ENCODE measurements around the gene ESPN. TPM values are rescaled to one million over a fixed set of nuclear protein-coding genes. Genes with fewer than 3 reads are reported as not detected.

Gene ESPN
- total and polyA plus RNA-seq, 10 of the 15 experiments (the other 5 are each of a cell fraction or from before 2014, with no cell fraction given): 0.18 to 0.71 (median 0.59) TPM; not detected in 7

GRCh38 chr1:6421266-6421665 lies 3.3 kb upstream of the ESPN start:
- RAD21 ChIA-PET (ENCODE audit: unreplicated experiment): interaction anchor here (3.9 kb wide), 1 partner anchor 17 kb away, joined by 44 read pairs; no protein-coding TSS in a partner anchor
- POLR2A ChIA-PET: interaction anchor here (0.6 to 1.1 kb wide), 3 partner anchors 14 to 59 kb away, joined by 3 to 4 read pairs (median 3); no protein-coding TSS in a partner anchor
- no peak overlapping the region for H3K9ac ChIP-seq (ENCODE audit: control insufficient read depth, insufficient read depth, low read length)
- FAIRE-seq (no peak), DNase-seq (ENCODE audit: low read depth, low spot score) (no peak), ATAC-seq (no peak)
- no peak overlapping the region for H3K4me2 ChIP-seq (ENCODE audit: control insufficient read depth, insufficient read depth)
- no peaks in the 10 kb centered on the region for H3K36me3 ChIP-seq (ENCODE audit: control insufficient read depth in 2 of 2, insufficient read depth in 2 of 2, low read length in 1 of 2)
- peaks cover 4% of the 10 kb centered on the region; the same call in 1 of the 2 replicates for H3K4me1 ChIP-seq (ENCODE audit: control insufficient read depth, insufficient read depth, low read length)
- 37% methylated on average over 4 of the region's 4 CpGs for WGBS (ENCODE audit: insufficient coverage, insufficient replicate concordance, low lambda C conversion rate, missing lambda C conversion rate)
- BruUV-seq (replicated peaks): no TSS peak
- in situ Hi-C loops (cut with MboI): no loop called here
- no peak overlapping the region for H2AFZ ChIP-seq (ENCODE audit: control insufficient read depth, low read depth, low read length)
- SMC1A ChIA-PET (ENCODE audit: uncharacterized antibody, unreplicated experiment): no interaction called here
- H3K27ac ChIP-seq (ENCODE audit: control insufficient read depth, insufficient read depth): no peak overlapping the region
- no peaks in the 10 kb centered on the region; the same call in 1 of the 2 replicates for H4K20me1 ChIP-seq (ENCODE audit: control insufficient read depth, insufficient read depth)
- no peaks in the 10 kb centered on the region for H3K79me2 ChIP-seq (ENCODE audit: control insufficient read depth, insufficient read depth, low read length)
- no peak overlapping the region for H3K4me3 ChIP-seq
- no peaks in the 10 kb centered on the region for H3K9me3 ChIP-seq (replicated peaks; ENCODE audit: control insufficient read depth, insufficient read depth, low read length)
- CTCF ChIA-PET: interaction anchor here (2.6 to 10.9 kb wide), 2 partner anchors 15 to 19 kb away, joined by 10 to 137 read pairs; no protein-coding TSS in a partner anchor
- intact Hi-C loops (cut with micrococcal nuclease; ENCODE audit: unreplicated experiment): no loop called here
- H3K27me3 ChIP-seq (replicated peaks in 1 of 2; ENCODE audit: control insufficient read depth in 2 of 2, insufficient read depth in 2 of 2, low read length in 1 of 2): peaks cover 22% of the 10 kb centered on the region in 2 experiments; a peak in 3 of 4 replicates
- TF ChIP-seq ZNF622 (IDR thresholded peaks at IDR 0.05) (no peak), CREM (IDR thresholded peaks at IDR 0.05; ENCODE audit: low read depth) (no peak), RB1 (IDR thresholded peaks at IDR 0.05; ENCODE audit: borderline replicate concordance) (no peak), RELA (IDR thresholded peaks at IDR 0.05; ENCODE audit: borderline replicate concordance, partially characterized antibody) (no peak), JUNB (IDR thresholded peaks at IDR 0.05) (no peak), HDAC2 (IDR thresholded peaks at IDR 0.05) (no peak), ASH2L (IDR thresholded peaks at IDR 0.05; ENCODE audit: borderline replicate concordance, low read depth) (no peak), GATAD2B (conservative IDR thresholded peaks at IDR 0.05; ENCODE audit: low read depth) (no peak), ATF2 (IDR thresholded peaks at IDR 0.05; ENCODE audit: low read length) (no peak), ATF3 (IDR thresholded peaks at IDR 0.05; ENCODE audit: borderline replicate concordance, extremely low read depth, low read depth, low read length) (no peak), CBX5 (IDR thresholded peaks at IDR 0.05; ENCODE audit: low read depth) (no peak), IRF4 (IDR thresholded peaks at IDR 0.05; ENCODE audit: low read depth, low read length) (no peak), STAT3 (IDR thresholded peaks at IDR 0.05; ENCODE audit: low read depth, low read length) (no peak), MYB (IDR thresholded peaks at IDR 0.05; ENCODE audit: borderline replicate concordance, low read depth, low read length) (no peak)
- TF ChIP-seq, protein P1, sequence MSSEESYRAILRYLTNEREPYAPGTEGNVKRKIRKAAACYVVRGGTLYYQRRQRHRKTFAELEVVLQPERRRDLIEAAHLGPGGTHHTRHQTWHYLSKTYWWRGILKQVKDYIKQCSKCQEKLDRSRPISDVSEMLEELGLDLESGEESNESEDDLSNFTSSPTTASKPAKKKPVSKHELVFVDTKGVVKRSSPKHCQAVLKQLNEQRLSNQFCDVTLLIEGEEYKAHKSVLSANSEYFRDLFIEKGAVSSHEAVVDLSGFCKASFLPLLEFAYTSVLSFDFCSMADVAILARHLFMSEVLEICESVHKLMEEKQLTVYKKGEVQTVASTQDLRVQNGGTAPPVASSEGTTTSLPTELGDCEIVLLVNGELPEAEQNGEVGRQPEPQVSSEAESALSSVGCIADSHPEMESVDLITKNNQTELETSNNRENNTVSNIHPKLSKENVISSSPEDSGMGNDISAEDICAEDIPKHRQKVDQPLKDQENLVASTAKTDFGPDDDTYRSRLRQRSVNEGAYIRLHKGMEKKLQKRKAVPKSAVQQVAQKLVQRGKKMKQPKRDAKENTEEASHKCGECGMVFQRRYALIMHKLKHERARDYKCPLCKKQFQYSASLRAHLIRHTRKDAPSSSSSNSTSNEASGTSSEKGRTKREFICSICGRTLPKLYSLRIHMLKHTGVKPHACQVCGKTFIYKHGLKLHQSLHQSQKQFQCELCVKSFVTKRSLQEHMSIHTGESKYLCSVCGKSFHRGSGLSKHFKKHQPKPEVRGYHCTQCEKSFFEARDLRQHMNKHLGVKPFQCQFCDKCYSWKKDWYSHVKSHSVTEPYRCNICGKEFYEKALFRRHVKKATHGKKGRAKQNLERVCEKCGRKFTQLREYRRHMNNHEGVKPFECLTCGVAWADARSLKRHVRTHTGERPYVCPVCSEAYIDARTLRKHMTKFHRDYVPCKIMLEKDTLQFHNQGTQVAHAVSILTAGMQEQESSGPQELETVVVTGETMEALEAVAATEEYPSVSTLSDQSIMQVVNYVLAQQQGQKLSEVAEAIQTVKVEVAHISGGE (CRISPR knock-in tag; IDR thresholded peaks at IDR 0.05): no peak
- TF ChIP-seq, protein P2, sequence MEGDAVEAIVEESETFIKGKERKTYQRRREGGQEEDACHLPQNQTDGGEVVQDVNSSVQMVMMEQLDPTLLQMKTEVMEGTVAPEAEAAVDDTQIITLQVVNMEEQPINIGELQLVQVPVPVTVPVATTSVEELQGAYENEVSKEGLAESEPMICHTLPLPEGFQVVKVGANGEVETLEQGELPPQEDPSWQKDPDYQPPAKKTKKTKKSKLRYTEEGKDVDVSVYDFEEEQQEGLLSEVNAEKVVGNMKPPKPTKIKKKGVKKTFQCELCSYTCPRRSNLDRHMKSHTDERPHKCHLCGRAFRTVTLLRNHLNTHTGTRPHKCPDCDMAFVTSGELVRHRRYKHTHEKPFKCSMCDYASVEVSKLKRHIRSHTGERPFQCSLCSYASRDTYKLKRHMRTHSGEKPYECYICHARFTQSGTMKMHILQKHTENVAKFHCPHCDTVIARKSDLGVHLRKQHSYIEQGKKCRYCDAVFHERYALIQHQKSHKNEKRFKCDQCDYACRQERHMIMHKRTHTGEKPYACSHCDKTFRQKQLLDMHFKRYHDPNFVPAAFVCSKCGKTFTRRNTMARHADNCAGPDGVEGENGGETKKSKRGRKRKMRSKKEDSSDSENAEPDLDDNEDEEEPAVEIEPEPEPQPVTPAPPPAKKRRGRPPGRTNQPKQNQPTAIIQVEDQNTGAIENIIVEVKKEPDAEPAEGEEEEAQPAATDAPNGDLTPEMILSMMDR (IDR thresholded peaks at IDR 0.05 in 2 of 3, conservative IDR thresholded peaks at IDR 0.05 in 1 of 3; ENCODE audit: control insufficient read depth in 2 of 3, extremely low read depth in 1 of 3, insufficient read depth in 1 of 3, low read depth in 3 of 3, low read length in 3 of 3): no peak

Measured in GM12878 (cell line).